Measurements from ENCODE around the gene HAVCR2.
"Not testable (repeated sequence)": the region's sequence is repeated elsewhere in the genome, so short reads cannot be mapped to it uniquely, and the experiment has no call there.

Gene HAVCR2

GRCh38 chr5:157059093-157059539 is 49.7 kb downstream of the HAVCR2 start, which contains the start of gene HAVCR1:
TSS of gene HAVCR1 (minus strand) at chr5:157059116. CDS start at chr5:157057943, 1,173 bp downstream.
- TF ChIP-seq CTCF (IDR thresholded peaks at IDR 0.05; ENCODE audit: low read depth, low read length, missing control alignments), result no peak
- no peak for DNase-seq
- H3K27ac ChIP-seq, result no peak within 1 kb of the TSS
- in situ Hi-C loops (cut with HindIII; ENCODE audit: low pct_ligation_motif_present, low sequenced_read_pairs), result no loop called here
- no peaks in the 10 kb centered on the region for H3K27me3 ChIP-seq (replicated peaks)
- H3K36me3 ChIP-seq (replicated peaks), result no peaks in the 10 kb centered on the region
- H3K4me3 ChIP-seq (ENCODE audit: low read depth, low read length), result no peak within 1 kb of the TSS

DNA sequence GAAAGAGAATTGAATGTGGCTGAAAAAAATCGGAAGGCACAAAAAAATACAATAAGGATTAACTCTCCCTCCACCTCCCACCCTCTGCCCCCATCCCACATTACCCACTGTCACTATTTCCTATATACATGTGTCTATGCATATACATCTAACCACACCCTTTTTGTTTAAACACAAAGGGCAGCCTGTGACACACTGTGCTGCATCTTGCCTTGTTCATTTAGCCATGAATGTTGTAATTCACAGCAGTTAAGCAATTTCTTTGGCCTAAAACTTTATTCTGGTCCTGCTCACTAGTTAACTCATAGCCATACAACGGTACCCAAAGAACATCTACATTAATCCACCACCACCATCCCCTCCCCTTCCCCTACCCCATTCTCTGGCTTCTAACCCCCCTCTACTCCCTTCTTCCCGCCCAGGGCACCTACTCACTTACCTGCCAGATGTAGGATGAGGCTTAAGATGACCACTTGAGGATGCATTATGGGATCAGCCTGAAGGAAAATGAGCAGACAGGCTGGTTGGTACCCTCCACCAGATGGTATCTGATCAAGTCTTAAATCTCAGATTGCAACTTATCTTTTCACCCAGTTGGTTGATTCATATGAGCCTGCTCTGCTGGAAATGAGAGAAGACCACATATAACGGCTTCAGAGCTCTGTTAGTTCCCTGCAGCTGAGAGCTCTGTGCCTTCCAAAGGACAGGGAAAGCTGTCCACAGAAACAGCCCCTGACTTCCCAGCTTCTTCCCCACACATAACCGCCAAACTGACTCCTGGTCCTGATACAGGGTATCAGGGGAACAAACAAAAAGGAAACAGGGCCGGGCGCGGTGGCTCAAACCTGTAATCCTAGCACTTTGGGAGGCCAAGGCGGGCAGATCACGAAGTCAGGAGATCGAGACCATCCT is 51.1 kb downstream of the HAVCR2 start:
- TF ChIP-seq CTCF (IDR thresholded peaks at IDR 0.05; ENCODE audit: low read depth, low read length, missing control alignments), result no peak

DNA sequence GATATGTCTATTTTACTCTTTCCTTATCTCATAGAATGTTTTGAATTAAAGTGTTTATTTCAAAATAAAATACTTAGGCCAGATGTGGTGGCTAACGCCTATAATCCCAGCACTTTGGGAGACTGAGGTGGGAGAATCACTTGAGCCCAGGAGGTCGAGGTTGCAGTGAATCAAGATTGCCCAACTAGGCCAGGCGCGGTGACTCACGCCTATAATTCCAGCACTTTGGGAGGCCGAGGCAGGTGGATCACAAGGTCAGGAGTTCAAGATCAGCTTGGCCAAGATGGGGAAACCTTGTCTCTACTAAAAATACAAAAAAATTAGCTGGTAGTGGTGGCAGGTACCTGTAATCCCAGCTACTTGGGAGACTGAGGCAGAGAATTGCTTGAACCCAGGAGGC is 52.0 kb downstream of the HAVCR2 start:
- H3K36me3 ChIP-seq (replicated peaks); in situ Hi-C loops (cut with HindIII; ENCODE audit: low pct_ligation_motif_present, low sequenced_read_pairs); H3K4me3 ChIP-seq (ENCODE audit: low read depth, low read length); DNase-seq; H3K27ac ChIP-seq; H3K27me3 ChIP-seq (replicated peaks): not testable (repeated sequence)

More for the DNA sequence above, 51.1 kb downstream of the HAVCR2 start:
- no peak overlapping the region for H3K27ac ChIP-seq
- H3K27me3 ChIP-seq (replicated peaks), result no peaks in the 10 kb centered on the region
- in situ Hi-C loops (cut with HindIII; ENCODE audit: low pct_ligation_motif_present, low sequenced_read_pairs), result no loop called here
- no peak overlapping the region for H3K4me3 ChIP-seq (ENCODE audit: low read depth, low read length)
- no peaks in the 10 kb centered on the region for H3K36me3 ChIP-seq (replicated peaks)
- DNase-seq, result no peak

GRCh38 chr5:157051604-157052245 is 57.1 kb downstream of the HAVCR2 start:
- no peak for TF ChIP-seq CTCF (IDR thresholded peaks at IDR 0.05; ENCODE audit: low read depth, low read length, missing control alignments)
- in situ Hi-C loops (cut with HindIII; ENCODE audit: low pct_ligation_motif_present, low sequenced_read_pairs), result no loop called here
- H3K4me3 ChIP-seq (ENCODE audit: low read depth, low read length), result no peak overlapping the region
- no peak for DNase-seq
- H3K27ac ChIP-seq, result no peak overlapping the region
- H3K27me3 ChIP-seq (replicated peaks), result no peaks in the 10 kb centered on the region
- no peaks in the 10 kb centered on the region for H3K36me3 ChIP-seq (replicated peaks)

- no peak for DNase-seq
- TF ChIP-seq CTCF (IDR thresholded peaks at IDR 0.05; ENCODE audit: low read depth, low read length, missing control alignments), result no peak
- H3K36me3 ChIP-seq (replicated peaks), result no peaks in the 10 kb centered on the region
- H3K27ac ChIP-seq, result no peak overlapping the region
- H3K4me3 ChIP-seq (ENCODE audit: low read depth, low read length), result no peak overlapping the region
- in situ Hi-C loops (cut with HindIII; ENCODE audit: low pct_ligation_motif_present, low sequenced_read_pairs), result no loop called here
- no peaks in the 10 kb centered on the region for H3K27me3 ChIP-seq (replicated peaks)
Measured at GRCh38 chr5:157050050-157050449, 58.8 kb downstream of the HAVCR2 start.

- in situ Hi-C loops (cut with HindIII; ENCODE audit: low pct_ligation_motif_present, low sequenced_read_pairs), result no loop called here
- Histone ChIP-seq H3K4me3 (ENCODE audit: low read depth, low read length) (no peak overlapping the region), H3K27ac (no peak overlapping the region), H3K27me3 (replicated peaks) (no peaks in the 10 kb centered on the region), H3K36me3 (replicated peaks) (no peaks in the 10 kb centered on the region)
- DNase-seq, result no peak
- TF ChIP-seq CTCF (IDR thresholded peaks at IDR 0.05; ENCODE audit: low read depth, low read length, missing control alignments), result no peak
Measured at GRCh38 chr5:157049605-157050004, 59.2 kb downstream of the HAVCR2 start.
